Measurements from ENCODE around the gene FGFR4.

The FGFR4 gene

DNA sequence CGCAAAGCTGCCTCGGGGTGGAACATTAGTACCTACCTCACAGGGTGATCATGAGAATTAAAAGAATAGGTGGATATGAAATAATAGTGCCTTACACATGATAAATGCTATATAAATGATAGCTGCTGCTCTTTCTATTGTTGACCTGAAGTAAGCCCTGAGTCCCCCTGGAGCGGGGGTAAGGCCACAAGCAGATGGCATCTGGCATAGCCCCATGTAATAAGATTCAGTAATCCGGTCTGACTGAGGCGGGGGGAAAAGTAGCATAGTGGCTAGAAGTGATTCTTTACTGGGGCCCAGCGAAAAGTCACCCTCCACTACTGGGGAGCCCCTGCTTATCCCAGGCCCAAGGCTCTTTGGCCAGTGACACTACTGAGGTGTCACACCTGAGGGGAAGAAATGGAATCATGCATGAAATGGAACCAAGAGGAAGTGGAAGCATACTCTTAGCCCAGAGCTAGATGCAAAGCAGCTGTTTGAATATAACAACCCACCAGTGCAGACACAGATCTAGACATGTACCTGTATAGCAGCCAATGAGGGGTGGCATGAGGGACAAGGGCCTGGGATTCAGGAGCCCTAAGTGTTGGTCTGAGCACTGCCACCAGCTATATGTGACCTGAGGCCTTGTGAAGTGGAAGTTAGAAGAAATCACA is 16.1 kb upstream of the FGFR4 start:
- TF ChIP-seq, protein P1, sequence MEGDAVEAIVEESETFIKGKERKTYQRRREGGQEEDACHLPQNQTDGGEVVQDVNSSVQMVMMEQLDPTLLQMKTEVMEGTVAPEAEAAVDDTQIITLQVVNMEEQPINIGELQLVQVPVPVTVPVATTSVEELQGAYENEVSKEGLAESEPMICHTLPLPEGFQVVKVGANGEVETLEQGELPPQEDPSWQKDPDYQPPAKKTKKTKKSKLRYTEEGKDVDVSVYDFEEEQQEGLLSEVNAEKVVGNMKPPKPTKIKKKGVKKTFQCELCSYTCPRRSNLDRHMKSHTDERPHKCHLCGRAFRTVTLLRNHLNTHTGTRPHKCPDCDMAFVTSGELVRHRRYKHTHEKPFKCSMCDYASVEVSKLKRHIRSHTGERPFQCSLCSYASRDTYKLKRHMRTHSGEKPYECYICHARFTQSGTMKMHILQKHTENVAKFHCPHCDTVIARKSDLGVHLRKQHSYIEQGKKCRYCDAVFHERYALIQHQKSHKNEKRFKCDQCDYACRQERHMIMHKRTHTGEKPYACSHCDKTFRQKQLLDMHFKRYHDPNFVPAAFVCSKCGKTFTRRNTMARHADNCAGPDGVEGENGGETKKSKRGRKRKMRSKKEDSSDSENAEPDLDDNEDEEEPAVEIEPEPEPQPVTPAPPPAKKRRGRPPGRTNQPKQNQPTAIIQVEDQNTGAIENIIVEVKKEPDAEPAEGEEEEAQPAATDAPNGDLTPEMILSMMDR (IDR thresholded peaks at IDR 0.05; ENCODE audit: extremely low read depth, missing control alignments): no peak
- no peak for DNase-seq (ENCODE audit: low spot score)

DNA sequence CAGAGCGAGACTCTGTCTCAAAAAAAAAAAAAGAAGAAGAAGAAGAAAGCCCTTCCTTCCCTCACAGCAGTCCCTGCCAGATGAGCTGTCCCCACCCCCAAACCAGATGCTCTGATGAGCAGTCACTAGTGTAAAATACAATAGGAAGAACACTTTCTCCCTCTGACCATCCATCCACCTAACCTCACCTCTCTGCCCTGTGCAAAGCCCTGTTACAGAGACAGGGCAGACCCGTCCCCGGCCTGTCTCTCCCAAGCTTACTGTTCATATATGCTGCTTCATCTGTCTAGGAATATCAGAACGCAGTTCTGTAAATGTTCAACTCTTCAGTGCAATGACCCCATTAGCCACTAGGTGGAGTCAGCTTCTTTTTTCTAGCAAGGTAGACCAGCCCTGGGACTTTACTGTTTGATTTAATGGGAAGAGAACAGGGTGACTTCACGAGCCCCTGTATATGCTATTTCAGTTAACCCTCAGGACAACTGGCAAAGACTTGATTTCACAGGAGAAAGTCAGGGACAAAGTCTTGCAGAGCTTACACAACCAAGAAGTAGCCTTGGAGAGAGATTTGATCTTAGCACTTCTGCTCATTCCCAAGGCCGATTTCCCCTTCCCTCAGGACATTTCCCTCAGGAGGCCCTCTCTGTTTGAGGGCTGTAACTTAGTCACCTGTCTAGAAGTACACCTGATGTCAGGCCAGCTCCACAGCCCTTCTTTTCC is 14.9 kb upstream of the FGFR4 start:
- TF ChIP-seq, protein P1 (IDR thresholded peaks at IDR 0.05; ENCODE audit: extremely low read depth, missing control alignments): peak; percentile 78
- peak; percentile 72 for DNase-seq (ENCODE audit: low spot score)

DNA sequence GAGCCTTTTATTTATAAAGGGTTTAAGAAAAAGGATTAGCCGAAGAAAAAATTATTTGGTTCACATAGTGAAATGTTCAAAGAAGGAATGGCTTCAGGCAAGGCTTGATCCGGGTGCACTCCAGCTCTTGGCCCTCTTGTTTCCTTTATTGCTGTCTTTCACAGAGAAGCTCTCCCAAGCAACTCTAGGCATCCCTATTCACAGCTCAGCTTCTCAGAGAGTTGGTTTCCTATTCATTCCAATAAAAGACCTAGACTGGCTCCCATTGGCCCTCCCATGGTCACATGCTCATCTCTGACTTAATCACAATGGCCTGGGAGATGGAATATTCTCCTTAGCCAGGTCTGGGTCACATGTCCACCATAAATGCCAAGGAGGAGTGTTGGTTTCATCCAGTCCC is 9.4 kb upstream of the FGFR4 start:
- DNase-seq (ENCODE audit: low spot score): no peak
- TF ChIP-seq, protein P1 (IDR thresholded peaks at IDR 0.05; ENCODE audit: extremely low read depth, missing control alignments): no peak

DNA sequence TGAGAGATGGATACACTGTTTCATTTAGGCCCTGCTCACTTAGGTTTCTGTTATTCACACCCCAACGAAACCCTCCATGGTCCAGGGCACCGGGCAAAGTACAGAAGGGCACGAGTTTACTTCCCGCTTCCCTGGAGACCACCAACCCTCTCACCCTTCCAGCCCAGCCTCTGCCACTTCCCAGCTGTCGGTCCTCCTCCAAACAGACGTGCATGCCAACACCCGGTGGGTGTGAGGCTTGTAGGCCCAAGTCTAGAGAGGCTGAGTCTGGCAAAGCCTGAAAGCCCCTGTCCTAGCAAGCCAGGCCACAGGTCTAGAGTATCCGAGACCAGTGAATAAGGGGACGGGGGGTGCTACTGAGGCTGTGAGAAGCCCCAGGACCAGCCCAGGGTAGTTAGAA is 7.1 kb upstream of the FGFR4 start:
- TF ChIP-seq, protein P1 (IDR thresholded peaks at IDR 0.05; ENCODE audit: extremely low read depth, missing control alignments): no peak
- DNase-seq (ENCODE audit: low spot score): no peak

DNA sequence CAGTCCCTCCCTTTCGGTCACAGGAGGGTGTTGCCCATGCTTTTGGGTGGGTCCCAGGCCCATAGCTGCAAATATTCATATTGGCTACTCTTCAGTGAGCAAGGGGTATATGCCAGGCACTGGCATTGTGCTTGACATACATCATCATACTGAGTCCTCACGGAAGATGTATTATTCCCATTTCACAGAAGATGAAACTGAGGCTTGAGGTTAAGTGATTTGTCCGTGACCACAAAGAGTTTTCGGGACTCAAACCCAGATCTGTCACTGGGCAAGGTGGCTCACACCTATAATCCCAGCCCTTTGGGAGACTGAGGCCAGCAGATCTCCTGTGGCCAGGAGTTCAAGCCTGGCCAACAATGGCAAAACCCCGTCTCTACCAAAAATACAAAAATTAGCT is 6.5 kb upstream of the FGFR4 start:
- no peak for DNase-seq (ENCODE audit: low spot score)
- TF ChIP-seq, protein P1 (IDR thresholded peaks at IDR 0.05; ENCODE audit: extremely low read depth, missing control alignments): no peak

DNA sequence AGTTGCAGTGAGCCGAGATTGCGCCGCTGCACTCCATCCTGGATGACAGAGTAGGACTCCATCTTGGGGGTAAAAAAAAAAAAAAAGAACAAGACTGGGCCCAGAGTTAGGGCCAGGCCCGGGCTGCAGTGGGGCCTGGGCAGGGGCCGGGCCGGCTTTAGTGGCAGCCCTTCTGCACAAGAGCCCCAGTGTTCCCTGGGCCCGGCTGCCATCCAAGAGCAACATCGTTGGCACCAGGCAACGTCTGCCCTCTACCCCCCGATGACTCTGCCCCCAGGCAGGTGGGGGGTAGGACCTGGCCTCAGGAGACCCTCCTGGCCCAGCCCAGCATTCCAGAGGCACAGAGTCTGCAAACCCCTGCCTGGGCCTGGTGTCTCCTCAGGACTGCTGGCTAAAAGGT is 4.9 kb upstream of the FGFR4 start:
- DNase-seq (ENCODE audit: low spot score): no peak
- TF ChIP-seq, protein P1 (IDR thresholded peaks at IDR 0.05; ENCODE audit: extremely low read depth, missing control alignments): no peak

DNA sequence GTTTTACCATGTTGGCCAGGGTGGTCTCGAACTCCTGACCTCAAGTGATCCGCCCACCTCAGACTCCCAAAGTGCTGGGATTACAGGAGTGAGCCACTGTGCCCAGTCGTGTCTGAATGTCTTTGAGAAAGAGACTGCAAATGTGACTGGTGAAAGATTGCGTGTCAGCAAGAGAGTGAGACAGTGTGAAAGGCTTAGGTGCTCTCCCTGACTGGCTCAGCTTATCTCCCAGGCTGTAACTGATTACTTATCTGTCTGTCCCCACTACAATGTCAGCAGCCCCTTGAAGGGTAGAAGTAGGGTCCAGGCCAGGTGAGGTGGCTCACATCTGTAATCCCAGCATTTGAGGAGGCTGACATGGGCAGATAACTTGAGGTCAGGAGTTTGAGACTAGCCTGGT is 3.4 kb upstream of the FGFR4 start:
- no peak for DNase-seq (ENCODE audit: low spot score)
- TF ChIP-seq, protein P1 (IDR thresholded peaks at IDR 0.05; ENCODE audit: extremely low read depth, missing control alignments): no peak

Data from GM20000 (cell line).